GM18951 (cell line): ENCODE measurements around the gene ASZ1.

Experiments used
- POLR2A ChIP-seq: IDR thresholded peaks from 4 replicates; pipeline ENCODE4 v1.6.1; 2011; ENCODE audit warnings: mild to moderate bottlenecking; ENCODE audit not compliant: insufficient read length, insufficient read depth; ENCODE audit errors: extremely low read depth
- in situ Hi-C: fragments of 300-500 bp; cut with MboI; formaldehyde crosslinking; loops from one replicate; pipeline ENCODE4 v1.12.0; 2022; ENCODE audit warnings: low sequenced_read_pairs, mixed read lengths, inconsistent platforms; ENCODE audit not compliant: unreplicated experiment

Gene ASZ1

DNA sequence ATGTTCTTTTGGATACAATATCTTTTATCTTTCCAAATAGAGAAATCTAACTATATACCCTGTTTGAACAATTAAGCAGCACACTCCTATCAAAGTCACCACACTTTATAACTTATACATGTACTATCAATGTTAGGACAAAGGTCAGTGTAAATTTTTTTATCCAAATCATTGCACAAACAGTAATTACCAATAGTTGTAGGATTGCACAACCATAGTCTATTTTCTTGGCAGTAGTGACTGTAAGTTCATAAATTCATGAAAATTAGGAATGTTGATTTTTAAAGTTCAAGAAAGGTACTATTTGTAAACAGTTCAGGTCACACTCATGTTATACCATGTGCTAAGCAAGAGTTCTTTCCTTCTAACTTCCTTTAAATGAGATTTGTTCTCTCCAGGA, 113.7 kb downstream of the ASZ1 start:
- in situ Hi-C loops: no loop called here
- TF ChIP-seq POLR2A: no peak
